Measurements from ENCODE around the gene SPATA12.

The SPATA12 gene

GRCh38 chr3:57017459-57017845 is 43.0 kb upstream of the SPATA12 start:
- no peak for ATAC-seq (ENCODE audit: low read depth)
- Histone ChIP-seq H3K36me3 (ENCODE audit: low read depth) (no peaks in the 10 kb centered on the region), H3K27me3 (ENCODE audit: insufficient read depth, poor library complexity, severe bottlenecking) (no peaks in the 10 kb centered on the region), H3K4me1 (ENCODE audit: insufficient read depth, poor library complexity, severe bottlenecking) (peaks cover 23% of the 10 kb centered on the region), H3K4me3 (ENCODE audit: severe bottlenecking) (no peak overlapping the region), H3K27ac (ENCODE audit: poor library complexity, severe bottlenecking) (no peak overlapping the region), H3K9me3 (ENCODE audit: severe bottlenecking) (no peaks in the 10 kb centered on the region)
- no peak for DNase-seq (ENCODE audit: low spot score)
- TF ChIP-seq, protein P1, sequence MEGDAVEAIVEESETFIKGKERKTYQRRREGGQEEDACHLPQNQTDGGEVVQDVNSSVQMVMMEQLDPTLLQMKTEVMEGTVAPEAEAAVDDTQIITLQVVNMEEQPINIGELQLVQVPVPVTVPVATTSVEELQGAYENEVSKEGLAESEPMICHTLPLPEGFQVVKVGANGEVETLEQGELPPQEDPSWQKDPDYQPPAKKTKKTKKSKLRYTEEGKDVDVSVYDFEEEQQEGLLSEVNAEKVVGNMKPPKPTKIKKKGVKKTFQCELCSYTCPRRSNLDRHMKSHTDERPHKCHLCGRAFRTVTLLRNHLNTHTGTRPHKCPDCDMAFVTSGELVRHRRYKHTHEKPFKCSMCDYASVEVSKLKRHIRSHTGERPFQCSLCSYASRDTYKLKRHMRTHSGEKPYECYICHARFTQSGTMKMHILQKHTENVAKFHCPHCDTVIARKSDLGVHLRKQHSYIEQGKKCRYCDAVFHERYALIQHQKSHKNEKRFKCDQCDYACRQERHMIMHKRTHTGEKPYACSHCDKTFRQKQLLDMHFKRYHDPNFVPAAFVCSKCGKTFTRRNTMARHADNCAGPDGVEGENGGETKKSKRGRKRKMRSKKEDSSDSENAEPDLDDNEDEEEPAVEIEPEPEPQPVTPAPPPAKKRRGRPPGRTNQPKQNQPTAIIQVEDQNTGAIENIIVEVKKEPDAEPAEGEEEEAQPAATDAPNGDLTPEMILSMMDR (IDR thresholded peaks at IDR 0.05; ENCODE audit: poor library complexity, severe bottlenecking): no peak

- no peaks in the 10 kb centered on the region for H3K9me3 ChIP-seq (ENCODE audit: severe bottlenecking)
- H3K27me3 ChIP-seq (ENCODE audit: insufficient read depth, poor library complexity, severe bottlenecking): no peaks in the 10 kb centered on the region
- H3K36me3 ChIP-seq (ENCODE audit: low read depth): no peaks in the 10 kb centered on the region
- DNase-seq (ENCODE audit: low spot score) (no peak), ATAC-seq (ENCODE audit: low read depth) (no peak)
- TF ChIP-seq, protein P1 (IDR thresholded peaks at IDR 0.05; ENCODE audit: poor library complexity, severe bottlenecking): no peak
- no peak overlapping the region for H3K27ac ChIP-seq (ENCODE audit: poor library complexity, severe bottlenecking)
- H3K4me1 ChIP-seq (ENCODE audit: insufficient read depth, poor library complexity, severe bottlenecking): peaks cover 23% of the 10 kb centered on the region
- H3K4me3 ChIP-seq (ENCODE audit: severe bottlenecking): no peak overlapping the region
Measured at GRCh38 chr3:57018246-57018645, 42.2 kb upstream of the SPATA12 start.

DNA sequence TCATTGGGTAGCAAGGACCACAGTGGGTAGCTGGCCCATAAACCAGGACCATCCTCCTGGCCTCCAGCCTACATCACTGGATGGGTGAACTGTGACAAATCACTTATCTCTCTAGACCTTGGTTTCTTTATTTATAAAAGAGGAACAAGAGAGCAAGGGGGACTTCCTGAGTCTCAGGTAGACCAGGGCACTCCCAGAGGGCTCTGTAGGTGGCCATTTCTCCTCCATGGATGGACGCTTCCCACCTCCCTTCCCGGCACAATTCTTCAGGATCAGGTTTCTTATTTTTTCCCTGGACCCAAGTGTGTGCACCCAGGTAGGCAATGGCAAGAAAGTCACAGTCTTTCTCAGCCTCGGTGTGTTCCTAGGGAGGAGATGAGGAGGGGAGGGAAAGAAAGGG is 41.4 kb upstream of the SPATA12 start:
- no peak for DNase-seq (ENCODE audit: low spot score)
- H3K36me3 ChIP-seq (ENCODE audit: low read depth): no peaks in the 10 kb centered on the region

DNA sequence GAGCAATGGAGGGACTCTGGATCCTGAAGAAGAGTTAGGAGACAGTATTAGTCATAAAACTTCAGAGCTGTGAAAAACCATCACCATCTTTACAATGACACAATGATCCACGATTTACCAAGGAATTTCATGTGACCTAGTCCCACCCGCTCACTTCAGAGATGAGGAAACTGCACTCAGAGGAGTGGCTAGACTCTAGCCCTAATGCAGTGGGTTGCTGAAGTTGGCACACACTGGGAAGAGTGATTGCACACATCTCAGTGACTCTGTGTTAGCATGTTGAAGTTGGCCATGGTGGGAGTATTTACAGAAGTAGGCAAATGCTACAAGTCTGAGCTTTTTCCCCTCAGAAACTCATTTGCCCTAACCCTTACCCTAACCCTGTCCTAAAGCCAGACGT is 35.2 kb upstream of the SPATA12 start:
- Histone ChIP-seq H3K4me3 (ENCODE audit: severe bottlenecking) (no peak overlapping the region), H3K36me3 (ENCODE audit: low read depth) (no peaks in the 10 kb centered on the region), H3K9me3 (ENCODE audit: severe bottlenecking) (no peaks in the 10 kb centered on the region), H3K4me1 (ENCODE audit: insufficient read depth, poor library complexity, severe bottlenecking) (no peaks in the 10 kb centered on the region), H3K27ac (ENCODE audit: poor library complexity, severe bottlenecking) (no peak overlapping the region), H3K27me3 (ENCODE audit: insufficient read depth, poor library complexity, severe bottlenecking) (no peaks in the 10 kb centered on the region)
- TF ChIP-seq, protein P1 (IDR thresholded peaks at IDR 0.05; ENCODE audit: poor library complexity, severe bottlenecking): no peak
- ATAC-seq (ENCODE audit: low read depth) (no peak), DNase-seq (ENCODE audit: low spot score) (no peak)

More for the DNA sequence above, 41.4 kb upstream of the SPATA12 start:
- ATAC-seq (ENCODE audit: low read depth): no peak
- Histone ChIP-seq H3K9me3 (ENCODE audit: severe bottlenecking) (no peaks in the 10 kb centered on the region), H3K27ac (ENCODE audit: poor library complexity, severe bottlenecking) (no peak overlapping the region), H3K4me3 (ENCODE audit: severe bottlenecking) (no peak overlapping the region), H3K4me1 (ENCODE audit: insufficient read depth, poor library complexity, severe bottlenecking) (peaks cover 23% of the 10 kb centered on the region), H3K27me3 (ENCODE audit: insufficient read depth, poor library complexity, severe bottlenecking) (no peaks in the 10 kb centered on the region)
- TF ChIP-seq, protein P1 (IDR thresholded peaks at IDR 0.05; ENCODE audit: poor library complexity, severe bottlenecking): no peak

DNA sequence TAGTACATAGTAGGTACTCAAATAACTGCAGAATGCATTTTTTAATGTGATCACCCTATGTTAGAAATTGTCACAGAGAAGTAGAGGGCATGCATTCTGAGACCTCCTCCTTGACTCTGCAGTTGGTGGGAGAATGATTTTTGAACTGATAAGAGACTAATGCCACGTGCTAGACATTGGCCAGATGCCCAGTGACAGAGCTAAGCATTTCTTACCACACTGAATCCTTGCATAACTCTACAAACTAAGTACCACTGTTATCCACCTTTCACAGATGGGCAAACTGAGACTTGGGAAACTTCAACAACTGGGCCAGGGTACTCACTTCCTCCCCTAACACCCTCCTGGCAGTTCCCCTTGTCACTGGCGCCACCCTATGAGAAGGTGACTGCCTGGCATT is 33.5 kb upstream of the SPATA12 start:
- no peak for ATAC-seq (ENCODE audit: low read depth)
- Histone ChIP-seq H3K4me3 (ENCODE audit: severe bottlenecking) (no peak overlapping the region), H3K36me3 (ENCODE audit: low read depth) (no peaks in the 10 kb centered on the region), H3K27me3 (ENCODE audit: insufficient read depth, poor library complexity, severe bottlenecking) (no peaks in the 10 kb centered on the region), H3K9me3 (ENCODE audit: severe bottlenecking) (no peaks in the 10 kb centered on the region), H3K27ac (ENCODE audit: poor library complexity, severe bottlenecking) (no peak overlapping the region), H3K4me1 (ENCODE audit: insufficient read depth, poor library complexity, severe bottlenecking) (no peaks in the 10 kb centered on the region)
- TF ChIP-seq, protein P1 (IDR thresholded peaks at IDR 0.05; ENCODE audit: poor library complexity, severe bottlenecking): no peak
- no peak for DNase-seq (ENCODE audit: low spot score)

Measured in RWPE2 (cell line).